CD14-positive monocyte (primary cell): ENCODE data around the gene SPTB. TPM values are rescaled to one million over a fixed set of nuclear protein-coding genes. Genes with fewer than 3 reads are reported as not detected.

ENCODE experiments used
- DNase-seq, 3 donors: peaks; one replicate each; pipeline ENCODE4 v3.0.0-alpha.2; 2011 to 2022
- H2AFZ ChIP-seq: 2 replicates; pipeline ENCODE4 v1.6.0; 2012; ENCODE audit warnings: mild to moderate bottlenecking, low read depth, low read length, inconsistent platforms; ENCODE audit not compliant: insufficient read depth, poor library complexity, severe bottlenecking
- H3K27ac ChIP-seq, 2 donors: 1 replicate in 1 of 2; 2 replicates in 1 of 2; pipeline ENCODE4 v1.5.1; 2012 to 2013; ENCODE audit warnings: low read length in 2 of 2, control low read depth in 1 of 2, inconsistent platforms in 1 of 2, low read depth in 1 of 2, mild to moderate bottlenecking in 1 of 2
- H3K27me3 ChIP-seq, 2 donors: one replicate each; pipeline versions ENCODE4 v1.6.0 to v1.6.1; 2011 to 2013; ENCODE audit warnings: low read length in 2 of 2; ENCODE audit not compliant: control insufficient read depth in 2 of 2, insufficient read depth in 2 of 2
- H3K36me3 ChIP-seq, 2 donors: replicated peaks in 1 of 2; 1 replicate in 1 of 2; 2 replicates in 1 of 2; pipeline versions ENCODE4 v1.5.1 to v1.6.1; 2012 to 2013; ENCODE audit warnings: low read length in 2 of 2, control low read depth in 1 of 2, inconsistent platforms in 1 of 2, mild to moderate bottlenecking in 1 of 2; ENCODE audit not compliant: insufficient read depth in 2 of 2, control insufficient read depth in 1 of 2
- H3K4me1 ChIP-seq, 2 donors: 1 replicate in 1 of 2; 2 replicates in 1 of 2; pipeline versions ENCODE4 v1.5.1 to v1.6.1; 2012 to 2013; ENCODE audit warnings: low read length in 2 of 2, control low read depth in 1 of 2, inconsistent platforms in 1 of 2, mild to moderate bottlenecking in 1 of 2, moderate library complexity in 1 of 2; ENCODE audit not compliant: insufficient read depth in 2 of 2, control insufficient read depth in 1 of 2
- H3K4me2 ChIP-seq: replicated peaks from 2 replicates; pipeline ENCODE3; 2012; ENCODE audit warnings: low read length, moderate library complexity, mild to moderate bottlenecking; ENCODE audit not compliant: poor library complexity, severe bottlenecking; ENCODE audit errors: extremely low read depth
- H3K4me3 ChIP-seq, 3 experiments: fragments of 200-600 bp in 1 of 3; sonication (generic) in 1 of 3; replicated peaks in 1 of 3; 1 replicate in 2 of 3; 2 replicates in 1 of 3; pipeline ENCODE4 v1.5.1; 2011 to 2013; ENCODE audit warnings: low read length in 3 of 3, mild to moderate bottlenecking in 3 of 3, control low read depth in 2 of 3, low read depth in 2 of 3, inconsistent platforms in 1 of 3, moderate library complexity in 1 of 3
- H3K79me2 ChIP-seq: 2 replicates; pipeline ENCODE4 v1.6.0; 2012; ENCODE audit warnings: mild to moderate bottlenecking, control low read depth, inconsistent platforms, low read length, moderate library complexity; ENCODE audit not compliant: insufficient read depth
- H3K9ac ChIP-seq: 2 replicates; pipeline ENCODE4 v1.6.0; 2017; ENCODE audit warnings: low read length, mild to moderate bottlenecking; ENCODE audit not compliant: insufficient read depth, poor library complexity, severe bottlenecking
- H3K9me3 ChIP-seq, 2 donors: replicated peaks in 1 of 2; 1 replicate in 1 of 2; 2 replicates in 1 of 2; pipeline versions ENCODE4 v1.5.1 to v1.6.1; 2012 to 2013; ENCODE audit warnings: low read length in 2 of 2, control low read depth in 1 of 2; ENCODE audit not compliant: control insufficient read depth in 1 of 2, insufficient read depth in 1 of 2
- H4K20me1 ChIP-seq: 2 replicates; pipeline ENCODE4 v1.6.0; 2012; ENCODE audit warnings: mild to moderate bottlenecking, low read length, control low read depth, moderate library complexity; ENCODE audit not compliant: insufficient read depth
- H3K27ac Mint-ChIP-seq, 7 donors: one replicate each; pipeline ENCODE4 v1.8.0; 2020; ENCODE audit warnings: mild to moderate bottlenecking in 7 of 7, mixed read lengths in 7 of 7, moderate library complexity in 6 of 7, inconsistent platforms in 2 of 7
- H3K27me3 Mint-ChIP-seq, 3 donors: one replicate each; pipeline ENCODE4 v1.8.0; 2021 to 2022; ENCODE audit warnings: low read depth in 3 of 3, mild to moderate bottlenecking in 3 of 3, mixed read lengths in 3 of 3, moderate library complexity in 3 of 3, inconsistent platforms in 1 of 3
- H3K36me3 Mint-ChIP-seq, 2 donors: one replicate each; pipeline ENCODE4 v1.8.0; 2020; ENCODE audit warnings: mixed read lengths in 2 of 2, inconsistent platforms in 1 of 2, mild to moderate bottlenecking in 1 of 2
- H3K4me1 Mint-ChIP-seq: one replicate; pipeline ENCODE4 v1.8.0; 2020; ENCODE audit warnings: mild to moderate bottlenecking, mixed read lengths
- H3K4me3 Mint-ChIP-seq, 2 donors: one replicate each; pipeline ENCODE4 v1.8.0; 2020; ENCODE audit warnings: mild to moderate bottlenecking in 2 of 2, mixed read lengths in 2 of 2, moderate library complexity in 1 of 2
- H3K9me3 Mint-ChIP-seq, 7 donors: one replicate each; pipeline ENCODE4 v1.8.0; 2020 to 2022; ENCODE audit warnings: mixed read lengths in 7 of 7, mild to moderate bottlenecking in 6 of 7, moderate library complexity in 6 of 7, inconsistent platforms in 2 of 7
- WGBS: methylation state at CpG from one replicate; pipeline ENCODE4 v1.1.5; 2013; ENCODE audit warnings: missing lambda C conversion rate; ENCODE audit not compliant: insufficient coverage; 5-methylcytosine and 5-hydroxymethylcytosine counted together
- intact Hi-C, 2 donors: fragments of 100-400 bp; cut with micrococcal nuclease; formaldehyde crosslinking; loops; one replicate each; pipeline versions ENCODE4 v1.15.0 to v1.15.1; 2023
- polyA plus RNA-seq, 3 donors: library from polyadenylated mRNA; depleted of rRNA in 1 of 3; unstranded in 2 of 3; stranded (reverse) in 1 of 3; fragments of 300-500 nt in 2 of 3; fragments of >200 nt in 1 of 3; fragmentation: Illumina TruSeq in 2 of 3; gene quantifications; 1 replicate in 2 of 3; 2 replicates in 1 of 3; pipeline ENCODE4 v1.2.3, GENCODE V29; 2012 to 2021
- TF ChIP-seq, protein P1 (sequence below): fragments of 200-600 bp; IDR thresholded peaks from one replicate; pipeline ENCODE4 v1.8.0; 2022; ENCODE audit warnings: antibody characterized with exemption, mild to moderate bottlenecking

SPTB gene
- polyA plus RNA-seq, 3 donors = not detected

DNA sequence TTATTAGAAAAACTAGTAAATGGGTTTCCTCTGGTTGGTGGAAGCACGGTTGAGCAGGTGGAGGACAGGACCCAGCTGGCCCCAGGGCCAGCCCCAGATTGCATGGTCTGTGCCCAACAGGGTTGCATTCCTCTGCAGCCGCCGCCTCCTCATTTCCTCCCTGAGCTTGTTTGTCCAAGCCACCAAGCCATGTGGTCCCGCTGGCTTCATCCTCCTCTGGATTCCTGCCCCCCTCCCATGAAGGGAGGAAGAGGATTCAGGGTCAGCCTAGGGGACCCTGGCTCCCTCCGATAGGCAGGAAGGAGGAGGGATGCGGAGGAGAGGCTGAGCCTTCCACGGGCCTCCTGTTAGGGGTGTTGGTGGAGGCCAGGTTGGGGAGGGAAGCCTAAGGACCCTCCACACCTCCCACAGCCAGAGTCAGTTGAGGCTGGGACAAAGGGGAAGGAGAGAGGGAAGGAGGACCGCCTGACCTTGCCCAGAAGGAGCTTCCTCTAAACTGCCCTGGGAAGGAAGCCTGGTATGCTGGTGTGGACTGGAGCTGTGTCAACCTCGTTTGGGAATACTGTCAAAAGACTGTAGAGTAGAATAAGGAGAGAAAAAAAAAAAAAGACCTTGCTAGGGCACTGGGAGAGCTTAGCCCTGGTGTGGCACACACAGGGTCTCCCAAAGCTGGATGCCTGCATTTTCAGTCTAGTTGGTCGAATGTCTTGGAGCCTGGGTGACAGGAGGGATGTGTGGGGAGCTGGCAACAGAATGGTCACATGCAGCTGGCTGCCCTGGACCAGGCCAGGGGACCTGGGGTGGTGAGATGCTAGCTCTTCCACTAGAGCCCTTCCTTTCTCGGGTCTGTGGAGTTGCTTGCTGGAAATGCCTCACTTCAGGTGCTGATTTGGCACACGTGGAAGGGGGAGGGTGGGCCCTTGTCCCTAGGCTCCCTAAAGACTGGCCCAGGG is 133.1 kb downstream of the SPTB start:
- TF ChIP-seq, protein P1, sequence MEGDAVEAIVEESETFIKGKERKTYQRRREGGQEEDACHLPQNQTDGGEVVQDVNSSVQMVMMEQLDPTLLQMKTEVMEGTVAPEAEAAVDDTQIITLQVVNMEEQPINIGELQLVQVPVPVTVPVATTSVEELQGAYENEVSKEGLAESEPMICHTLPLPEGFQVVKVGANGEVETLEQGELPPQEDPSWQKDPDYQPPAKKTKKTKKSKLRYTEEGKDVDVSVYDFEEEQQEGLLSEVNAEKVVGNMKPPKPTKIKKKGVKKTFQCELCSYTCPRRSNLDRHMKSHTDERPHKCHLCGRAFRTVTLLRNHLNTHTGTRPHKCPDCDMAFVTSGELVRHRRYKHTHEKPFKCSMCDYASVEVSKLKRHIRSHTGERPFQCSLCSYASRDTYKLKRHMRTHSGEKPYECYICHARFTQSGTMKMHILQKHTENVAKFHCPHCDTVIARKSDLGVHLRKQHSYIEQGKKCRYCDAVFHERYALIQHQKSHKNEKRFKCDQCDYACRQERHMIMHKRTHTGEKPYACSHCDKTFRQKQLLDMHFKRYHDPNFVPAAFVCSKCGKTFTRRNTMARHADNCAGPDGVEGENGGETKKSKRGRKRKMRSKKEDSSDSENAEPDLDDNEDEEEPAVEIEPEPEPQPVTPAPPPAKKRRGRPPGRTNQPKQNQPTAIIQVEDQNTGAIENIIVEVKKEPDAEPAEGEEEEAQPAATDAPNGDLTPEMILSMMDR = no peak
- H3K27ac ChIP-seq = no peak overlapping the region
- no peak for DNase-seq
- 83% methylated on average over 4 of the region's 12 CpGs for WGBS
- peak overlapping the region in 3 of 7 donors; percentile 51 to 66 (median 61) for H3K27ac Mint-ChIP-seq
- no peaks in the 10 kb centered on the region for H3K9me3 ChIP-seq
- peaks cover 3% of the 10 kb centered on the region for H4K20me1 ChIP-seq
- H3K4me3 Mint-ChIP-seq = no peak overlapping the region
- peaks cover 31 to 46% of the 10 kb centered on the region in 2 donors for H3K36me3 ChIP-seq
- intact Hi-C loops = no loop called here
- peaks cover 0 to 5% (median 0%) of the 10 kb centered on the region in 7 donors for H3K9me3 Mint-ChIP-seq
- no peak overlapping the region for H3K9ac ChIP-seq
- H3K27me3 Mint-ChIP-seq = peaks cover 0 to 2% (median 0%) of the 10 kb centered on the region in 3 donors
- no peaks in the 10 kb centered on the region for H3K79me2 ChIP-seq
- H3K27me3 ChIP-seq = no peaks in the 10 kb centered on the region
- no peak overlapping the region for H2AFZ ChIP-seq
- peaks cover 2% of the 10 kb centered on the region for H3K4me1 Mint-ChIP-seq
- no peak overlapping the region for H3K4me3 ChIP-seq
- no peaks in the 10 kb centered on the region for H3K4me1 ChIP-seq
- no peak overlapping the region for H3K4me2 ChIP-seq
- peaks cover 47 to 73% of the 10 kb centered on the region in 2 donors for H3K36me3 Mint-ChIP-seq

- Mint-ChIP-seq H3K27me3 (peaks cover 0 to 2% (median 0%) of the 10 kb centered on the region in 3 donors), H3K9me3 (peaks cover 0 to 5% (median 0%) of the 10 kb centered on the region in 7 donors), H3K36me3 (peaks cover 56 to 83% of the 10 kb centered on the region in 2 donors), H3K4me3 (no peak overlapping the region), H3K4me1 (peaks cover 2% of the 10 kb centered on the region), H3K27ac (peak overlapping the region in 2 of 7 donors; percentile 15 to 64)
- no peak overlapping the region for H3K4me3 ChIP-seq
- H3K27ac ChIP-seq = no peak overlapping the region
- no peak overlapping the region for H3K4me2 ChIP-seq
- DNase-seq = no peak
- H3K9ac ChIP-seq = no peak overlapping the region
- TF ChIP-seq, protein P1 = no peak
- peaks cover 41 to 56% of the 10 kb centered on the region in 2 donors for H3K36me3 ChIP-seq
- no peaks in the 10 kb centered on the region for H3K4me1 ChIP-seq
- 83% methylated on average over 5 of the region's 8 CpGs for WGBS
- no peaks in the 10 kb centered on the region for H3K79me2 ChIP-seq
- intact Hi-C loops = no loop called here
- no peaks in the 10 kb centered on the region for H3K9me3 ChIP-seq
- H3K27me3 ChIP-seq = no peaks in the 10 kb centered on the region
- H2AFZ ChIP-seq = no peak overlapping the region
- peaks cover 3% of the 10 kb centered on the region for H4K20me1 ChIP-seq
Observed at GRCh38 chr14:64745511-64746091, 134.1 kb downstream of the SPTB start.
